HEK293T (cell line): Measurements from ENCODE around the gene MKRN2OS.

Experiments
- FOXA1 ChIP-seq: fragments of 450-650 bp; IDR thresholded peaks from 2 replicates; pipeline ENCODE4 v1.6.1; 2016; ENCODE audit warnings: mild to moderate bottlenecking
- FOXK2 ChIP-seq: fragments of 450-650 bp; IDR thresholded peaks from 2 replicates; pipeline ENCODE4 v1.6.1; 2016; ENCODE audit warnings: mild to moderate bottlenecking
- FOXM1 ChIP-seq: fragments of 450-650 bp; IDR thresholded peaks from 2 replicates; pipeline ENCODE4 v1.6.1; 2017; ENCODE audit warnings: mild to moderate bottlenecking, borderline replicate concordance
- PKNOX1 ChIP-seq: fragments of 450-650 bp; IDR thresholded peaks from 2 replicates; pipeline ENCODE4 v1.6.1; 2016
- TARDBP ChIP-seq: fragments of 450-650 bp; IDR thresholded peaks from 2 replicates; pipeline ENCODE4 v1.6.1; 2016

GRCh38 chr3:12509466-12509865, 35.8 kb downstream of the MKRN2OS start:
- no peak for TF ChIP-seq PKNOX1
- TF ChIP-seq TARDBP, result no peak
- no peak for TF ChIP-seq FOXK2
- no peak for TF ChIP-seq FOXM1
- TF ChIP-seq FOXA1, result no peak
